GM11168 (cell line): ENCODE results near the gene RETSAT.

Experiments
- in situ Hi-C: fragments of 300-500 bp; cut with MboI; formaldehyde crosslinking; loops from one replicate; pipeline ENCODE4 v1.12.0; 2022; ENCODE audit warnings: low sequenced_read_pairs; ENCODE audit not compliant: unreplicated experiment

Gene RETSAT

DNA sequence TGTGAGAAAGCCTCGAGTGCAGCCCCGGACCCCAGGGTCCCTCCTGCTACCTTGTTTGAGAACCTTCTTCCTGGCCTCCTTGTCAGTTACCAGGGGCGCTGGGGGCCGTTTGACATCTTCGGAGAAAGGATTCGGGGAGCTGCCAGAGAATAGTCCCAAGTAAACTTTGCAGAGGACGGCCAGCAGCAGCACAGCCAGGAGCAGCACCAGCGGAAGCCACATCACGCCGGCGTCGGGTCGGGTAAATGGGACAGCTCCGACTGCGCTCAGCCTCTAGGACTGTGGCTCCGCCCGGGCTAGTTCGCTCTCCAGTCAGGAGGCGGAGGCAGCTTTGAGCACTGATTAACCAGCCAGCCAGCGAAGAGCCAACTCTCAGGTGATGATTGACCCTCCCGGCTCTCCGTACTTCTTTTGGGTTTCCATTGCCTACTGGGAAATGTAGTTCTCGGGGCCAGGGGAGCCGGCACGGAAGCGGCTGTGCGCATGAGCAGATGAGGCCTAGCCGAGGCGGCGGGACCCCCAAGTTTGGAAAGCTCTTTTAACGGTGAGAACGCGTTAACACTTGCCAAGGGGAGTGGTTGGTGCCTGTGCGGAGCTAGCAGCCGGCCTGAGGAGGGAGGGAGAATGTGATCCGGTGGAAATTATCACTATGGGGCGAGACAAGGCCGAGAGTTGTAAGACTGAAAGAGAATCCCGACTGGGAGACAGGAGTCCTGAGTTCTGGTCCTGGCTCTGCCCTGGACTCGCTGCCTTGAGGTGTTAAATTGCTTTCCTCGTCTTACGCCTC is at the start of gene RETSAT, which contains the start of gene ELMOD3:
TSS of gene RETSAT (minus strand) at position 243 of the 787 bp plus-strand sequence. CDS start at position 222, 21 bp downstream.
TSS of gene ELMOD3 (plus strand) at position 484 of the 787 bp plus-strand sequence. CDS start 2,430 bp downstream, outside the sequence.
- in situ Hi-C loops, result no loop called here

DNA sequence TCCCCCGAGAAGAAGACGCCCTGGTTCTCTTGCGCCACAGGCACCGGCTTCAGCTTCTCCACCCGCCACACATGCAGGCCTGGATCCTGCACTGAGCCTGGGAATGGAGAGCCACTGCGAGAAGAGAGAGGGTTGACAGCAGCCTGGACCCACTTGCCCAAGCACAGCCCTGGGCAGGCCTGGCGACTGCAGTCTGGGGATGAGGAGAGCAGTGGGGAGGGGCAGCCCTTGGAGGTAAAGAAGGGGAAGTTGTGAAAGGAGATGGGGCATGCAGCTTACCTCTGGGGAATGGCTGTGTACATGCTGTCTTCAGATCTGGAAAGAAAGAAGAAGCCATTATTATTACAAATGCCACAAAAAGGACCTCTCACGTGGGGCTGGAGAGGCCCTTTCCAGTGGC is 47.5 kb upstream of the RETSAT start:
- in situ Hi-C loops, result no loop called here

DNA sequence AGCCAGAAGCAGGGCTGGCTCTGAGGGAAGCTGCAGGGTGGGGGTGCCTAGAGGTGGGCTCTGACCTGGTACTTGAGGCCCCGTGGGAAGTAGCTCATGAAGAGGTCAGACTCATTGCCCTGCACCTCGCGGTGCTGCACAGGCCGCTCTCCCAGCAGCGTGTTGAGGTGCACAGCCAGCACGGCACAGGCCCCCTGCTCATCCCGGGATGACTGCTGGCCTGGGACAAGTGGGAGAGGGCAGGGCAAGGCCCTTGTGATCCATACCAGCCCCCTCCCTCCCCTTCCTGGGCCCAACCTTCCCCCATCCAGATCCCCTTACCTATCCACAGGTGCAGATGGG is 47.1 kb upstream of the RETSAT start:
- in situ Hi-C loops, result no loop called here

DNA sequence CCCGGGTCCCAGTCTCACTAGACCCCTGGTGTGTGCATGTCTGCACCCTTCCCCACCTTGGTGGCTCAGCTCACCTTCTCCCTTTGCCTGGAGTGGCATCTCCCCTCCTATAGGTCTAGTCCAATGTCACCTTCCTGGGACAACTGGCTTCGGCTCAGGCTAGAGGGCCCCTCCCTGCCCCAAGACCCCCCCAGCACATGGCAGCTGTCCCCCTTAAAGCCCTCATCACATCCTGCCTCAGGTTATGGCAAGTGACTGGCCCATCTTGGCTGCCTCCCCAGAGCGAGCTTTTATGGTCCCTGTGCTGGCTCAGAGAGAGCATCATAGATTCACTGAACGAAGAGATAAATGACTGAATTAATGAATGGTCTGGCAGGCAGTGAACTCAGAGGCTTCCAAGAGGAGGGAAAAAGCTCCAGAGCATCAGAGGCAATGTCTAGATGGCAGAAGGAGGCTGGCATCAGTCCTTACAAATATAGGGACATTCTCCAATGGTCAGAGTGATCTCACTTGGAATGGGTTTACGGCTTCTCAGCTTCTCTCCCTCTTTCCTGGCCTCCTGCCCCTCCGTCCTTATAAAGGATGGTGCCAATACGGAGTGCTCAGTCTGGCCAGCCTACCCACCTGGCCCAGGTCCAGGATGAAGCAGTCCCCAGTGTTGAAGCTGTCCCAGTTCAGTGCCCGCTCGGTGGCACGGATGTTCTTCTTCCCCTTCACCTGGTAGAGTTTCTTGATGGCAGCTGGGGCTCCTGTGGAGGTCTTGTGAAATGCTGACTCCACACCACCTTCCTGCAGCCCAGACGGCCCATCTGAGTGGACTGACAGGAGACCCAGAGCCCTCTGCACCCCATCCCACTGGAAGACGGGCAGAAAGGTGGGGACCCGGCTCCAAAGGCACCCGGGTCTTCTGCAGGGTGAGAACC is 46.5 kb upstream of the RETSAT start:
- in situ Hi-C loops, result no loop called here

DNA sequence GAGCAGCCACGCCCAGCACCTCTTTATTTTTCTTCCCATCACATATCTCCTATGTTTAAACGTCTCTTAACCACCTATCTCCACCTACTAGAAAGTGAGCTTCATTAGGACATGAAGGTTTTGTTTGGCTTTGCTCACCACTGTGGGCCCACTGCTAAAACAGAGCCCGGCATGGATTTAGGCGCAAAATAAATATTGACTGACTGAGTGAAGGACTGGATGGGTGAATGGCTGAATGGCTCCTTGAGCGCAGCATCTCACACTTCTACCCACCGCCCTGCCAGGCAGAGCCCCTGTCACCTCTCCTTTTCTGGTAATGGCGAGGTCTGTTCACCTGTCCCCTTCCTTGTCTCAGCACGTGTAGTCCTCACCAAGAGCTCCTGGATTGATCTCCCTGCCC is 45.7 kb upstream of the RETSAT start:
- in situ Hi-C loops, result no loop called here

DNA sequence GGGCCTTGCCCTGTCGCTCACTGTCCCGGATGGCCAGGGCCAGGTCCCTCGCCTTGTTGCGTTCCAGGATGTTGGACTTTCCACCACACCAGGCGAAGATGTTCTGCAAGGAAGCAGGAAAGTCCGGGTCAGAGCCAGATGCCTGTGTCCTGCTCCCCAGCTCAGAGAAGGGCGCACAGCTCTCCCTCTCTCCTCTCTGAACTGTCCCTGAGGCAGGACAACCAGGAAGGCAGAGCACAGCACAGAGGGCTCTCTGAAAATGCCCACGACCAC is 44.8 kb upstream of the RETSAT start:
- in situ Hi-C loops, result no loop called here

DNA sequence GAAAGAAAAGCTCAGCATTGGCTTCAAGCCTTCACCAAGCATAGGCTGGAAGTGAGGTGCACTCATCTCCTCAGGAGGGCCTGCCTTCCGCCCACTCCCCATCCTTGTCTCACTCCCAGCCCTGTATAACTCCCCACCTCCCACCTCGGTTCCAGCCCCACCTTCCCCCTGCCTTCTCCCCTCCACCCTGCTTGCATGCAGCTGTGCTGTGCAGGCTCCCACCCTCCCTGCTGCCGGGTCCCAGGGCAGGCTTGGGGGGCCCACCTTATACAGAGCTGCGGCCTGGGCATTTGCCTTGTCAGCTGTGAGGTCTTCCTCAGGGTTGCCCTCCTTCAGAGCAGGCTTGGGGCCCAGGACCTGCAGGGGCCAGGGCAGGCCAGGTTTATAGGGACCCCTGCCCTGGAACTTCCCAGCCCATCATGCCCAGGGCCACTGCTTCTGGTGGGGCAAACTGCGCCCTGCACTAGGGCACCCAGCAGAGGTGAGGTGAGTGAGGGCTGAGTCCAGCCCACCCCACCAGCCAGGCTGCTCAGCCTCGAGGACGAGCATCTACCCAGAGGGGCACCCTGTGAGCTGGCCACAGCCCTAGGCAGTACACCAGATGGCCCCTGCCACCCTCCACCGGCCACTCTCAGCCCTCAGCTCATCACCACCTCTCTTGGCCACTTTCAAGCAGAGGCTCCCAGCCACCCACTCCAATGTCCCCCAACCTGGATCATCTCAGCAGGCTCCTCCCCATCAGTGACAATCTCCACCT is 44.3 kb upstream of the RETSAT start:
- in situ Hi-C loops, result no loop called here

DNA sequence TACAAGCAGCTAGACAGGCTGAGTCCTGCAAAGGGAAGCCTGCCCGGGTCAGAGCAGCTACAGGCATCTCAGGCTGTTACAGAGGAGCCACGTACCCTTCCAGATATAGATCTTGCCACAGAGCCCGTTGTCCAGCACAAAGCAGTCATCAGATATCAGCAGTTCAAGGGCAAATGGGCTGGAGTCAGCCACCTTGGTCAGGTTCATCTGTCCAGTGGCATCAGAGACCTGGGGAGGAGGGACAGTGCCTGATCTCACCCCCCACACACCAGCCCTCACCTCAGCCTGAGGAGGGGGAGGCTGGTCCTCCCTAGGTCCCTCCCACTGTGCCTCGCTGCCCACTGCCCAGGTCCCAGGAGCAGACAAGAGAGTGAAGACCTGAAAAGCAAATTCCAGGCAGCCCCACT is 43.6 kb upstream of the RETSAT start:
- in situ Hi-C loops, result no loop called here

DNA sequence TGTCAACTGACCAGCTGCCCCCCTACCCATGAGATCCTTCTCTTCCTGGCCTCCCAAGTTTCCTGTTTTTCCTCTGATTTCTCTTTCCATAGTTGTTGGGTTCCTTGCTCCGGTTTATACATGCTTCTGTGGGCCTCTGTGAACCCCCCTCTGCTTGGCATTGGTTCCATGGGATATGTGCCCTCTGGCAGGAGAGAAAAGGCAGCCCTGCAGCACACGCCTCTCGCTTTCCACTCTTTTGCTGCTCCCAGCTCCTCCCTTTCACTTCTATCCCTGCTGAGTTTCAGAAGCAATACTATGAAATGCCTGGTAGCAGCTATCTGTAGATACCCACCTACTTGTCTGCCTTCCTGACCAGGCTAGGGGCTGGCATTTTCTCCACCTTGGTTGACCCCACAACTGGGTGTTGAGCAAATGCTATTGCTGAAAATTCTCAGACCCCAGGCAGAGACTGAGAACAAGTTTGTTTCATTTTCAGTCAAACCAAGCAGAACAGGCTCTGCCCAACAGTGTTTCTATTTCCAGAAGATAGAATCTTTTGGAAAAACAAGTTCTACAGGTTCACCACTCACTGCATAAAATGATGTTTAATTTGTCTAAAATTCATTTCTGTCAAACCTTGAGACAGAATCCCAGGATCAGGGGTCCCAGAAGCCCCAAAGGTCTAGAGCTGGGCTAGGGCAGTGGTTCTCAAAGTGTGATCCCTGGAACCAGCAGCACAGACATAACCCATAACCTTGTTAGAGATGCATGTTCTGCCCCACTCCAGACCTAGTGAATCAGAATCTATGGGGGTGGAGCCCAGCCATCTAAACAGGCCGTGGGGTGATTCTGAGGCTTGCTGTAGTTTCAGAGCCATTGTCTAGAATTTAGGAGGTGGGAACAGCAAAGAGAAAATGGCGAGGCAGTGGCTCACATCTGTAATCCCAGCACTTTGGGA is 42.5 kb upstream of the RETSAT start:
- in situ Hi-C loops, result no loop called here

DNA sequence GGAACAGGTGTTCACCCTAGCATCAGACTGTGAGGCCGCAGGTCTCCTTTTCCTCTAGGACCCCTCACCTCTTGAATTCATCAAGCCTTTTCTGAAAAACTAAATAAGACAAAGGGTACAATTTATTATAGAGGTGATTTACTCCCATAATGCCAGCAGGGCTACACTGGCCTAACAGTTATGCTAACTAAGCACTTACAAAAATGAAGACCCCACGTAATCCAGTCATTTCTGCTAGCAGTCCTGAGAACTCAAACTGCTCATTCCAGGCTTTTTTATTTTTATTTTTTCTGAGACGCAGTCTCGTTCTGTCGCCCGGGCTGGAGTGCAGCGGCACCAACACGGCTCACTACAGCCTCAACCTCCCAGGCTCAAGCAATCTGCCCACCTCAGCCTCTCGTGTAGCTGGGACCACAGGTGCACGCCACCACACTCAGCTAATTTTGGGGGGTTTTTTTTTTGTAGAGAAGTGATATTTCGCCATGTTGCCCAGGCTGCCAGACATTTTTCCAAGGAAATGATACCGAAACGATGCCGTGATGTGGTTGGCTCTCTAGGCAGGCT is 41.7 kb upstream of the RETSAT start:
- in situ Hi-C loops, result no loop called here

DNA sequence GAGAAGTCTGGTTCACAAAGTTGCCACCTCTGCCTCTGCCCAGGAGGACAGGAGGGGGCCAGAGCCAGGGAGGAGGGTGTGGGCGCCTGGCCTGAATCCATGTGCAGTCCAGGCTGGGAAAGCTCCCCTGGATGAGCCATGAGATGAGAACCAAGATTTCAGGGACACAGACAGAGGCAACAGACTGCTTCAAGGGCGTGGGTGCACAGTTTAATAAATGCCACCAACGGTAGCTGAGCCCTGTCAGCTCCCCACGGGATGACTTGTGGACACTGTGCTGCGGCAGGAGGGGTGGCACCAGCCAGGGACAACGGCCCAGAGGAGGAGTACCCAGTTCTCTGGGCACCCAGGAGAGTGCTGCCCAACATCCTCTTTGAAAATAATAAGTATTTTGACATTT is 40.6 kb upstream of the RETSAT start:
- in situ Hi-C loops, result no loop called here

DNA sequence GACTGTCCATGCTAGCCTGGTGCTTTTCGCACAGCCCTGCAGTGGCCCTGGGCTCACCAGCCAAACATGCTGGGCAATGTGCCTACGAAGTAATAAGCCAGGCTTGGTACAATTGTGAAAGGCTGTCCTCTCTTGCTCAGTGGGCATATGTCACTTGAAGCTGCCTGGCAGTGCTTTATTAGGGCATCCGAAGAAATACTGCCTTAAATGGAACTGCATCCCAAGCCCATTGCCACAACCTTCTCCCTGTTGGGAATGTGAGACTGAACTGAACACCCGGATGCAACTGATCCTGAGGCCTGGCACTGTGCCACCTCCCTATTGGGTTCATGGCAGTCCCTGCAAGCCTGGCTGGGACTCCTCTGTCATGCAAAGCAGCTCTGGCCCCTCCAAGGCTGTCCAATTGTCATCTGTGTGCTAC is 39.9 kb upstream of the RETSAT start:
- in situ Hi-C loops, result no loop called here

DNA sequence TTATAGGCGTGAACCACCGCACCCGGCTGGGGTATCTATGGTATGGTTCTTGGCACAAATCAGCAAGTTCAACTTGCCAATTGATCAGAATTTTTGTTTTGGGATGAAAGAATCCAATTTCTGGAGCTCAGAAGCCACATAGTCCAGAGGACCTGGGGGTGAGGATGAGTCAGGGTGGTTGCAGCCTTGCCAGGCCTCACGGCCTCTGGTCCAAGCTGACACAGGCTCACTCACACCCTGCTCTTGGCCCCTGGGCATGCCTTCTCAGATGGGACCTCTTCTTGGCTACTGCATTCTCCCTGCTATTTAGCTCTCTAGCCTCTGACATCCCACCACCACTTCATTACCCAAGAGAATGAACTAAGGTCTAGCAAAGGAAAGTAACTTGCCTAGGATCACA is 39.5 kb upstream of the RETSAT start:
- in situ Hi-C loops, result no loop called here

DNA sequence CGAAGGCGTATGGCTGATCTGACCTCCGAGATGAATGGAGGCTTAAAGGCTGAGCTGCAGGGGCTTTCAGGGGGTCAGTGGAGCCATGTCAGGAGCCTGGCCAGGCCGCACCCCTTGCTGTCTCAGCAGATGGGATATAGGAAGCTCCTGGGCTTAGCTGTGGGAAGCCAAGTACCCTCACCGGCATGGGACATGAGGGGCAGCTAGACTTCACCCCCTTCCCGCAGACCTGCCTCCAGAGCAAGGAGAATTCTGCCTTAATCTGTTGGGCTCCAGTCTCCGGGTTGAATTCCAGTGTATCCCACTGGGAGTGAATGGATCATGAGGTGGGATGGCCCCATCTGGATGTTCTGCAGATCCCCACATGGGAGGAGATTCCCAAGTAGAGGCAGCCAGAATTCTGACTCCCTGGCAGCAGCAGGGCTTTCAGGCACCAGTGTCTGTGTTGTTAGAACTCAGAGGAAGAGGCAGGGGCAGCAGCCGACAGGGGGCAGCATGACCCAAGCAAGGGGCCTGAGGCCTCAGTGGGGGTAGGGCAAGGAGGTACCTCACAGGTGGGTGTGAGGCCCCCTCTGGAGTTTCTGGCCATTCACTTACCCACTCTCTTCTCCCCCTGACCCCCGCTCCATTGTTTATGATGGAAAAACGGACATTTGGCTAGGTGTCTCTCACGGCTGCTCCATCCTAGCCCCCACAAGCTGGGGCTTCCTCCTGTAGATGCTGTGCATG is 36.8 kb upstream of the RETSAT start:
- in situ Hi-C loops, result no loop called here

DNA sequence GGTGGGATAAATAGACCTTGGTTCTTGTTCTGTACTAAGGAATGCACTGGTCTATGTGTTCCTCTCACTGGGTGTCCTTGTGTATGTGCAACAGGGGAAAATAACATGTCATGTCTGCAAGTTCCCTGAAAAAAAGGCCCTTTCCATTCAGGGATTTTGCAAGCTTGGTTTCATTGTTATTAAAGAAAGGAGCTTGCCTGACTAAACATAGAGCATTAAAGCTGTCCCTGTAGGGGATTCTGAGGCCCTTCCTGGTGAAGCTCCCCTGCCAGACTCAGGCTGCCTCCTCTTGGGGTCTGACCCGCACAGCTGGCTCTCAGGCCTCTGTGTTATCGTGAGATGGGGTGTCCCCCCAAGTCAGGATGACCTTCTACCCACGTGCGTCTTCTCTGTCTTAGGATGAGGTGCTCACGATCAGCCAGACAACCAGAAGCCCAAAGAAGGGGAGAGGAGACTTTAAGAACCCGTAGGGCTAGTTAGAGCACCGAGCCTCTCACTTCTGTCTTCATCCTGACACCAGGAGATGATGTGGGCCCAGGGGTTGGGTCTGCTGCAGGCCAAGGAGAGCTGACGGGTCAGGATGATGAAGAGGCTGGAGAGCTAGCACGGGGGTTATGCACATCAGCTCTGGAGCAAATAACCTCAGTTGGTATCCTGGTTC is 34.7 kb upstream of the RETSAT start:
- in situ Hi-C loops, result no loop called here

DNA sequence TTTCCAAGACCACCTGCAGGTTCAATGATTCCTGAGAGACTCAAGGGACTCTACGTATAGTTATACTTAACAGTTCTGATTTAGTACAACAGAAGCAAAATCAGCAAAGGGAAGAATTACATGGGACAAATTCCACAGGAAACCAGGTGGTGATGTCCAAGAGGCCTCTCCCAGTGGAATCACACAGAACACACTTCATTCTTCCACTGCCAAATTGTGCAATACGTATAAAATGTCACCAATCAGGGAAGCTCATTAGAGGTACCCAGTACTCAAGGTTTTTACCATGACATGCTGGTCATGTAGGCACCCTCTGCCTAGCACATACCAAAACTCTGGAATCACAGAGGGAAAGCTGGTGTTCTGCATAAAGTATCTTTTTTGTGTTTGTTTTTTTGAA is 33.4 kb upstream of the RETSAT start:
- in situ Hi-C loops, result no loop called here

DNA sequence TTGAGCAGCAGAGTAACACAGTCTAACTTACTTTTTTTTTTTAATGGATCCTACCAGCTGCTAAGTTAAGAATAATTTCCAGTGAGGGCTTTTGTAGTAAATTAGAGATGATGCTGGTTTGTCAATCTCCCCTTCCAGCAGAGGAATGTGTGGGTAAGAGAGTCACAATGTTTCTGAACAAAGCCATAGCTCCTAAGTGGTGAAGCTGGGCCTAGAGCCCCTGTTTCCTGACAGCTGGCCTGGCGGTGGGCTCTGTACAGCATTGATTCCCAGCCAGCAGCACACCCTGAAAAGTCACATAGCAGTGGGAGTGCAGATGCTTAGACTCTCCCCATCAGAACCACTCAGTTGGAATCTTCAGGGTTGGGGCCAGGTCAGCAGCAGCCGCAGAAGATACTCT is 31.4 kb upstream of the RETSAT start:
- in situ Hi-C loops, result no loop called here

DNA sequence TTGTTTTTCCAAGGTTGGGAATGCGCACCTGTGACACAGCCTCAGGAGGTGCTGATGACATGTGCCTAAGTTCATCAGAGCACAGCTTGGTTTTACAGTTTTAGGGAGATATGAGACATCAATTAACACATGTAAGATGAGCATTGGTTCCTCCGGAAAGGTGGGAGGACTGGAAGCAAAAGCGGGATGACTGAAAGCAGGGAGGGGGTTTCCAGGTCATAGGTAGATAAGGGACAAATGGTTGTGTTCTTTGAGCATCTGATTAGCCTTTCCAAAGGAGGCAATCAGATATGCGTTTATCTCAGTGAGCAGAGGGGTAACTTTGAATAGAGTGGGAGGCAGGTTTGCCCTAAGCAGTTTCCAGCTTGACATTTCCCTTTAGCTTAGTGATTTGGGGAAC is 29.5 kb upstream of the RETSAT start:
- in situ Hi-C loops, result no loop called here
